RKO (cell line): Measurements from ENCODE around the gene AOPEP.

Source experiments
- DNase-seq: peaks from one replicate; pipeline ENCODE4 v3.0.0-alpha.2; 2016; ENCODE audit warnings: low spot score

Gene AOPEP

GRCh38 chr9:94717761-94718160, 8.7 kb upstream of the AOPEP start:
- no peak for DNase-seq

GRCh38 chr9:94718936-94719335, 7.6 kb upstream of the AOPEP start:
- no peak for DNase-seq

GRCh38 chr9:94719878-94720277, 6.6 kb upstream of the AOPEP start:
- no peak for DNase-seq

- no peak for DNase-seq
Observed at GRCh38 chr9:94720846-94721549, 5.5 kb upstream of the AOPEP start.

GRCh38 chr9:94721754-94722153, 4.7 kb upstream of the AOPEP start:
- no peak for DNase-seq

GRCh38 chr9:94725293-94725692, 1.2 kb upstream of the AOPEP start:
- no peak for DNase-seq

- DNase-seq: no peak
Observed at GRCh38 chr9:94728719-94729118, 2.2 kb downstream of the AOPEP start.

GRCh38 chr9:94729199-94729598, 2.7 kb downstream of the AOPEP start:
- no peak for DNase-seq

GRCh38 chr9:94734054-94734754, 7.7 kb downstream of the AOPEP start:
- DNase-seq: no peak

- DNase-seq: no peak
Observed at GRCh38 chr9:94736759-94737158, 10.3 kb downstream of the AOPEP start.

- DNase-seq: no peak
Observed at GRCh38 chr9:94740145-94740840, 13.8 kb downstream of the AOPEP start.

GRCh38 chr9:94741866-94742265, 15.4 kb downstream of the AOPEP start:
- no peak for DNase-seq

GRCh38 chr9:94743035-94743954, 16.8 kb downstream of the AOPEP start:
- DNase-seq: no peak

GRCh38 chr9:94745806-94746540, 19.5 kb downstream of the AOPEP start:
- no peak for DNase-seq

- no peak for DNase-seq
Observed at GRCh38 chr9:94746541-94747370, 20.3 kb downstream of the AOPEP start.

GRCh38 chr9:94754976-94755475, 28.5 kb downstream of the AOPEP start:
- no peak for DNase-seq

- no peak for DNase-seq
Observed at GRCh38 chr9:94757158-94757557, 30.7 kb downstream of the AOPEP start.

- DNase-seq: no peak
Observed at GRCh38 chr9:94758031-94758430, 31.5 kb downstream of the AOPEP start.

GRCh38 chr9:94758880-94759279, 32.4 kb downstream of the AOPEP start:
- DNase-seq: no peak

GRCh38 chr9:94760010-94760409, 33.5 kb downstream of the AOPEP start:
- no peak for DNase-seq
